ENCODE measurements around the gene AGFG2.

Gene AGFG2

GRCh38 chr7:100613412-100614175 is 74.6 kb downstream of the AGFG2 start:
- no peaks in the 10 kb centered on the region for H3K9me3 ChIP-seq
- peaks cover 3% of the 10 kb centered on the region for H3K27me3 ChIP-seq
- H3K27ac ChIP-seq = peak overlapping the region; percentile 94
- peak overlapping the region; percentile 68 to 96 for H3K4me3 ChIP-seq (ENCODE audit: low read depth in 1 of 2, low read length in 1 of 2)
- H3K4me1 ChIP-seq (ENCODE audit: control insufficient read depth in 1 of 2, insufficient read depth in 1 of 2, low read depth in 1 of 2, low read length in 1 of 2) = peaks cover 23 to 24% of the 10 kb centered on the region in 2 experiments
- no peak for TF ChIP-seq CTCF (IDR thresholded peaks at IDR 0.05)
- H3K36me3 ChIP-seq = peaks cover 12% of the 10 kb centered on the region

- Histone ChIP-seq H3K36me3 (peaks cover 12% of the 10 kb centered on the region), H3K9me3 (no peaks in the 10 kb centered on the region), H3K27me3 (no peaks in the 10 kb centered on the region), H3K4me3 (ENCODE audit: low read depth in 1 of 2, low read length in 1 of 2) (no peak overlapping the region), H3K4me1 (ENCODE audit: control insufficient read depth in 1 of 2, insufficient read depth in 1 of 2, low read depth in 1 of 2, low read length in 1 of 2) (peaks cover 23 to 24% of the 10 kb centered on the region in 2 experiments), H3K27ac (peak overlapping the region; percentile 94)
- no peak for TF ChIP-seq CTCF (IDR thresholded peaks at IDR 0.05)
Observed at GRCh38 chr7:100614308-100614861, 75.4 kb downstream of the AGFG2 start.
